D721Med (cell line): ENCODE data around the gene UQCC2.
A peak's percentile ranks its signal among the peaks of the same experiment; 100 is the strongest.

Experiments
- DNase-seq: peaks from one replicate; pipeline ENCODE4 v3.0.0; 2011; ENCODE audit warnings: low spot score; ENCODE audit not compliant: insufficient read length
- FAIRE-seq: peaks from 2 replicates; lab custom pipeline; 2011; peaks lifted over from hg19 to GRCh38; lab: Jason Lieb, UNC
- TF ChIP-seq, protein P1 (sequence below): IDR thresholded peaks from 2 replicates; pipeline ENCODE4 v1.5.1; 2012; ENCODE audit warnings: mild to moderate bottlenecking, control low read depth; ENCODE audit not compliant: insufficient read depth; ENCODE audit errors: missing control alignments

Gene UQCC2

DNA sequence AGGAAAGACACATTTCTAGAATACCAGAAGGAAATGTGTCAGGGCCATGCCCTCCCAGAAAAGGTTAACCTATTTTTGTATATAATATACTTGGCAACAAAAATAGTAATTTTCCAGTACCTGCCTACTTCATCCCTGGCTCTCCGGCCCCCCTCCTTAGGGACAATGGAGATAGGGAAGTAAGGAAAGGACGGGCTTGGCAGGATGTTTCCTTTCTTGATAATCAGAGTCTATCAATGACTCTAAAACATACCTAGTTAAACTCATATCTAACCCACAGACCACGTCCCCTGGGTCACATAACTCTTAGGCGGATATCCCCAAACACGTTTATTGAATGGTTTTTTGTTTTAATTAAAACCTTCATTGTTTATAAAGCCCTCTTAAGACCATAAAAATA is 11.8 kb downstream of the UQCC2 start:
- FAIRE-seq, result no peak
- DNase-seq, result no peak
- TF ChIP-seq, protein P1, sequence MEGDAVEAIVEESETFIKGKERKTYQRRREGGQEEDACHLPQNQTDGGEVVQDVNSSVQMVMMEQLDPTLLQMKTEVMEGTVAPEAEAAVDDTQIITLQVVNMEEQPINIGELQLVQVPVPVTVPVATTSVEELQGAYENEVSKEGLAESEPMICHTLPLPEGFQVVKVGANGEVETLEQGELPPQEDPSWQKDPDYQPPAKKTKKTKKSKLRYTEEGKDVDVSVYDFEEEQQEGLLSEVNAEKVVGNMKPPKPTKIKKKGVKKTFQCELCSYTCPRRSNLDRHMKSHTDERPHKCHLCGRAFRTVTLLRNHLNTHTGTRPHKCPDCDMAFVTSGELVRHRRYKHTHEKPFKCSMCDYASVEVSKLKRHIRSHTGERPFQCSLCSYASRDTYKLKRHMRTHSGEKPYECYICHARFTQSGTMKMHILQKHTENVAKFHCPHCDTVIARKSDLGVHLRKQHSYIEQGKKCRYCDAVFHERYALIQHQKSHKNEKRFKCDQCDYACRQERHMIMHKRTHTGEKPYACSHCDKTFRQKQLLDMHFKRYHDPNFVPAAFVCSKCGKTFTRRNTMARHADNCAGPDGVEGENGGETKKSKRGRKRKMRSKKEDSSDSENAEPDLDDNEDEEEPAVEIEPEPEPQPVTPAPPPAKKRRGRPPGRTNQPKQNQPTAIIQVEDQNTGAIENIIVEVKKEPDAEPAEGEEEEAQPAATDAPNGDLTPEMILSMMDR, result no peak

DNA sequence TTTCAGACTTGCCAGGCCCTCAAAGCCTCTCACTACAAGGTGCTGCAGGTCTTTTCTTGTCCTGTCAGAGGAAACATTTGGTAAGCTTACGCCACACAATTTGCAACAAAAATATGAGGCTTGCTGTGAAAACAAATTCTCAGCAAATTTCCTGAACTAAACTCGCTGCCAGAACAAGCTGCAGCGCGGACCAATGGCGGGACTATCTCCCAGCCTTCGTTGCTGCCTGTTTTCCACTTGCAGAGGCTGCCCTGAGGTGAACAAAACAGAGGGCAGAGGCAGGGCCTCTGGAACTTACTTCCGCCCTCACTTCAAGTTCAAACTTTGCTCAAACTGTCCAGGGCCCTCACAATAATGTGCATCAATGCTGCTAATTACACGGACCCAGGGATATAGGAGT is 12.4 kb downstream of the UQCC2 start:
- TF ChIP-seq, protein P1, result no peak
- DNase-seq (no peak), FAIRE-seq (no peak)

DNA sequence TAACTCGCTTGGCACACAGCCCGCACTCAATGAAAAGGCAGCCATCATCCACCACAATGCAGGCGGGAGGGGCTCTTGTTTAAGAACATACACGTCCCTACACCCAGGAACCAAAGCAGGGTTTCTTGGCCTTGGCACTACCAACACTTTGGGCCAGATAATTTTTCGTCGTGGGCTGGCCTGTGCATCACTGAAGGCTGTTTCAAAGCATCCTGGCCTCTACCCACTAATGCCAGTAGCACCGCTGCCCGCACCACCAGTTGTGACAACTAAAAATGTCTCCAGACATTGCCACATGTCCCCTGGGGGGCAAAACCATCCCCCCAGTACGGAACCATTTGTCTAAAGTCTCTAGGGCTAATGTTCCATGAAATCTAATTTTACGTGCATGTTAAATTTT is 13.0 kb downstream of the UQCC2 start:
- TF ChIP-seq, protein P1, result no peak
- FAIRE-seq (no peak), DNase-seq (no peak)

DNA sequence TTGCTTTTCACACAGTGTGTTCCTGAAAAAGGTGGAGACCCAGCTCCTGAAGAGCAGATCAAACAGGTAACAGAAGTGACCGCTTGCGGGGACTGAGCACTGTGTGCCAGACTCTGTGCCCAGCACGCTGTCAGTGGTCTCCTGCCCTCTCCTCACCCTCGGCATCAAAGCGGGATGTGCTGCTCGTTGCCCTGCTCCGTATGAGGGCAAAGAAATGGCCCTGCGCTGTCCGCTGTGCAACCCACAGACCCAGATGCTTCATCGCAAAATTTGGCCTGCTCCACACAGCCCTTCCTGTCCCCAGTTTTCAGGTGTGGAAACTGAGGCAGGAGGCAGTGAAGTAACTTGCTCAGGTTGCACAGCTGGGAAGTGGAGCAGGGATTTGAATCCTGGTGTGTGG is 13.7 kb downstream of the UQCC2 start:
- FAIRE-seq (no peak), DNase-seq (no peak)
- TF ChIP-seq, protein P1, result no peak

DNA sequence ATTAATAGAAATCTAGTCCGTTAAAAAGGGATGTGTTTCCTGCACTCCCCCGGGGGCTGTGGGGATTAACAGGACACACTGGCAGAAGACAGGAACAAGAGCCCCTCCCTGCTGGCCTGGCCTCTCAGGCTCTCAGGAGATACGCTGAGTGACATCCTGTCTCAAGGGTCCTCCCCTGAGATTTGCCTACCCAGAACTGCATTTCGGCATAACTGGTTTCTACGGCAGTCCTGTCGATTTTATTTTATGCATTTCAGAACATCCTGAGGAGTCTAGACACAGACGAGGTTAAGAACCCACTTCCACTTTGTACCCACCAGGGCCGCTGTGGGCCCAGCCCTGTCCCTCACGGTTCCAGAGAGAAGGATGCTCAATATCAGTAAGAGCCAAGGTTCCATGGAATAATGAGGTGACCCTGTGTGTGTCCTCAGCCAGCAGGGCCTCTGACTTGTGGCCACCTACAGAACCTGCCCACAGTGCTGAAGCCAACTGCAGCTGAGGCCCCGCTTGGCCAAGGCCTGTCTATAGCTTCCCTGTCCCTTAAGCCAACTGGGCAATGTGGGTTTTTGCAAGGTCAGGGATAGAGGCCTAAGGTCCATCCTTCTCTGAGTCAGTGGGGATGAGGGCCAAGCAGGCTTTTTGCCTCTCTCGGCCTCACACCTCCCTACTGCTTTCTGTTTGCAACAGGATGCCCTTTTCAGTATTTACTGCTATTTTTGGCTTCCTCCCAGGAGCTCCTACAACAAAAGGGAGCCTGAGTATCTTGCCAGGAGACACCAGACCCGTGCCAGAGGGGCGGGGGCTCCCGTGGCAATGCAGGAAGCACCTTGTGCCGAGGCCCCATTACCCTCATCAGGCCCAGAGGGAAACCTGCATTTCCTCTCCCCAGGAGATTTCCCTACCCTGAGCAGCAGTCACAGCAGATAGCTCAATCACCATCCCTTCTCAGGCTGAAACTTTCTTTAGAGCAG is 14.7 kb downstream of the UQCC2 start:
- FAIRE-seq (no peak), DNase-seq (peak; percentile 21)
- TF ChIP-seq, protein P1, result no peak

DNA sequence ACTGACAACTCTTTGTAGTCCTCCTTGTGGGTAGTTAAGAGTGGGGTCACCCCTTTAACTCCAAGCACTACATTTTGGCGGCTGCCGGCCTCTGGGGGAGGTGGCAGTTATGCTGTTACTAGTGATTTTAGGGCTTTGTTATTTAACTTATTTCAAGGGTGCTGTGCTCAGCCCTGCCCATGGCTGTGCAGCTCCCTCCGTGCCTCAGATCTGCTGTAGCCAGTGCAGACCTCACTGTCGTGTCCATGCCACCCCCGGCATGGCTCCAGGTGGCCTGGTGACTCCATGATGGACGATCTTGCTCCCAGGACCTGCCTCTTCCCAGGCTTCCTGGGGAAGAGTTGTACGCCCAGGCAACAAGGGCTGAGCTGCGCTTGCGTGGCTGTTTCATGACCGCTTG is 15.4 kb downstream of the UQCC2 start:
- no peak for FAIRE-seq
- DNase-seq, result no peak
- TF ChIP-seq, protein P1, result no peak

DNA sequence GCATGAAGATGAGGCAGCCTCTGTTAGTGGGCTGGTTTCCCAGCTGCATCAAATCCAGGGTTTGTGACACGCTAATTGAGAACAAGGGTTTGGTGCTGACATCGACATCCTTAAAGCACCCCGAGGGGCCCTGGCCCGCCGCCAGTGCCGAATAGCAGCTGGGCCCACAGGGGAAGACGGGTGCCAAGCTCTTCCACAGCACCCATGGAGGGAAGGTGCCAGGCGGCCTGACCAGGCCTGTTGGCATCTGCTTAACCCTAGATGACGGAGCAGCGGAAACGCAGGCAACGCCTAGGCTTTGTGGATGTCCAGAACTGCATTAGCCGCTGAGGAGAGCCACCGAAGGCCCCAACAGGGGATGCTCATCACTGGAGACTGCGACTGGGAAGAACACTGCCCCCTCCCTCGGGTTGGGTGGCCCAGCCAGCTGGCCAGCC is 16.0 kb downstream of the UQCC2 start:
- TF ChIP-seq, protein P1, result no peak
- DNase-seq (no peak), FAIRE-seq (no peak)
